ENCODE data around the gene GRB2.
"Not testable (repeated sequence)": the region's sequence is repeated elsewhere in the genome, so short reads cannot be mapped to it uniquely, and the experiment has no call there.

Gene GRB2

GRCh38 chr17:75384751-75385150, 20.7 kb downstream of the GRB2 start:
- DNase-seq = no peak

GRCh38 chr17:75383842-75384195, 21.7 kb downstream of the GRB2 start:
- no peak for DNase-seq

GRCh38 chr17:75380750-75381149, 24.7 kb downstream of the GRB2 start:
- DNase-seq = no peak

GRCh38 chr17:75380315-75380714, 25.2 kb downstream of the GRB2 start:
- no peak for DNase-seq

GRCh38 chr17:75379426-75379825, 26.1 kb downstream of the GRB2 start:
- not testable (repeated sequence) for DNase-seq

DNA sequence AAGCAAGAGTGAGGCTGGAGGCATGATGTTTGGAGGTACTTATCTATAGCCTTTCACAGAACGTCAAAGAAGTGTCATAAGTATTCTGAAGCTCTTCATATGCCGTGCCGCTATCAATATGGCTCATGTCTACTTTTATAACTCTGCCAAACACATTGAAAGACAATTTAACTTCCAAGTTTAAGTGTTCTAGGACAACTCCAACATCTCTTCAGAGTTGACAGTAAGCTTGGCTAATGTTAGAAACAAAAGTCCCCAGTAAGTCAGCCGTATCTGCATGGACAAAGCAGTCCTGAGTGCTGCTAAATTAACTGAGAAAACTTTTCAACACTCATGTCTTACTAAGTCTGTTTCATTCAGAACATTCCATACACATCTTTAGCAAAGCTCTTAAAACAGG, 32.2 kb downstream of the GRB2 start:
- DNase-seq = no peak

GRCh38 chr17:75371981-75372380, 33.5 kb downstream of the GRB2 start:
- DNase-seq = no peak

- peak; percentile 27 for DNase-seq
Measured at GRCh38 chr17:75371339-75371738, 34.1 kb downstream of the GRB2 start.

DNA sequence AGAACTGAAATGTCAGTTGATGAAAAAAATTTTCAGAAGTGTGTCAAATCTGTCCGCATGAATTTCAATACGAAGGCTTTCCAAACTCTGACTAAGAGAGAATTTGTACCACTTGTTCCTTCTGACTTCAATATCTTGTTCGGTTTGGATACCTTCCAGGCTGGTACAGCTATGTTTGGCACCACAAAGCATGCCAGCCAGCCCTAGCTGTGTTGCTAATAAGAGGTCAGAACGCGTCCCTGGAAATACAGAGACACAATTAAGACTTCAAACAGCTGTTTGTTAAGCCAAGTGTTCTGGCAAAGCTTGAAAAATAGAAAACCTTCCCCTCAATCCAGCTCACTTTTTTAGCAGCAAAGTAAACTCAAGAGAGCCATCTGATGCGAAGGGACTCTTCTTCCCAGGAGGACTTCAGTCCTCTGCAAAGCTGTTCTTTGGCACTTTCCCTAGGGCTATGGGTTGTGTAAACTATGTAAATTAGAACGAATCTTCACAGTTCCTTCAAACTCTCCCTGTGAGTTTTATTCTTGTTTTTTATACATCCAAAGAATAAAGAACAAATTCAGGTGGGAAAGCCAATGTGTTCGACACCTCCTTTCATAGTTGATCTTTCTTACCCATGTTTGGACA, 35.1 kb downstream of the GRB2 start:
- DNase-seq = no peak

GRCh38 chr17:75367838-75368789, 37.4 kb downstream of the GRB2 start:
- DNase-seq = not testable (repeated sequence)

DNA sequence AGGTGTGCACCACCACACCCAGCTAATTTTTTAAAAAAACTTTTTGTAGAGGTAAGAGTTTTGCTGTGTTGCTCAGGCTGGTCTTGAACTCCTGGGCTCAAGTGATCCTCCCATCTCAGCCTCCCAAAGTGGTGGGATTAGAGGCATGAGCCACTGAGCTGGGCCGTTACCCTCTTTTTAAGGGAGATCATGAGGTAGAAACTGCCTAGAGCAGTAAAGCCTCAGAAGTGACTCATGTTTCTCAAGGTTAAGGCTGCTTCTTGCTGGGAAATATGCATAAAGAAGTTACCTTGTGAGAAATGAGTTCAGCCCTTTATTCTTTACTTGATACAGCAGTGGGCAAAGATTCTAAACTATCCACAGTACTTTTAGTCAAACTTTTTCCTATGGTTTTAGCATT, 38.2 kb downstream of the GRB2 start:
- no peak for DNase-seq

DNA sequence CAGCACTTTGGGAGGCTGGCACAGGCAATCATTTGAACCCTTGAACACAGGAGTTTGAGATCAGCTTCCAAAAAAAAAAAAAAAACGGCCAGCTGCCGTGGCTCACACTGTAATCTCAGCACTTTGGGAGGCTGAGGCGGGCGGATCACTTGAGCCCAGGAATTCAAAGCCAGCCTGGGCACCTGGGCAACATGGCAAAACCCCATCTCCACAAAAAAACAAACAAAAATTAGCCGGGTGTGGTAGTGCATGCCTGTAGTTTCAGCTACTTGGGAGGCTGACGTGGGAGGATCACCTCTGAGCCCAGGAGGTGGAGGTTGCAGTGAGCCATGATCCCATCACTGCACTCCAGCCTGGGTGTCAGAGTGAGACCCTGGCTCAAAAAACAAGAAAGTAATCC, 39.0 kb downstream of the GRB2 start:
- no peak for DNase-seq

GRCh38 chr17:75365931-75366275, 39.6 kb downstream of the GRB2 start:
- DNase-seq = no peak

- DNase-seq = no peak
Measured at GRCh38 chr17:75365009-75365930, 40.2 kb downstream of the GRB2 start.

DNA sequence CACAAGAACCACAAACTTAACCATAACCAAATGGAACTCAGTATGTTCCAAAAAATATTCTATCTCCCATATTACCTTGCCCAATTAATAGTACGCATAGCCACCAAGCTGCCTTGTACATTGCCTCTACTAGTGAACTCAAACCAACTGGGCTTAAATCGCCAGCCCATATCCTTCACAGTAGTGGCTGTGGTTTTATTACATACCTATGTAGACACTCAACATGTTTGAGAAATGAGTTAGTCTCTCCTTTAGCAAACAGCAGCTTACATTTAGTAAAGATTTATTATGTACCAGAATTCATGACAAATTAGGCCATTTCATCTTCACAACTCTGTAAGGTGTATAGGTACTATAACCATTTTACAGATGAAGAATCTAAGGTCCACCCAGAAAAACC, 41.4 kb downstream of the GRB2 start:
- no peak for DNase-seq

- no peak for DNase-seq
Measured at GRCh38 chr17:75361996-75362395, 43.5 kb downstream of the GRB2 start.

DNA sequence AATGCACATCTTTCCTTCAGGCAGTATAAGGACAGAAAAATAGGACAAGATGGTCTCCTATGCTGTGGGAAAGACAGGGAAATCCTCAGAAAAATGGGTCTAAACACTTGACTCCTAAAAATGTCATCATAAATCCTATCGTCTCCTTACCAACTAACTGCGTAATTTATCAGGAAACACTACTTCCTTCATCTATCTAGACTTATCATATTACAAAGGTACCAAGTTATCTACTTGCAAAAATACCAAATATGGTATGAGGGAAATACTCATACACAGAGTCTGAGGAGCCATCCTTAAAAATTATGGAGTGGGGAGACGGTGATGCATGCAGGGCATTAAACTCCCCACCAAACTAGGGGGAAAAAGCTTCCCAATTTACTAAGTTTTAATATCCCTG, 44.1 kb downstream of the GRB2 start:
- DNase-seq = no peak

- DNase-seq = no peak
Measured at GRCh38 chr17:75356260-75356937, 49.1 kb downstream of the GRB2 start.

DNA sequence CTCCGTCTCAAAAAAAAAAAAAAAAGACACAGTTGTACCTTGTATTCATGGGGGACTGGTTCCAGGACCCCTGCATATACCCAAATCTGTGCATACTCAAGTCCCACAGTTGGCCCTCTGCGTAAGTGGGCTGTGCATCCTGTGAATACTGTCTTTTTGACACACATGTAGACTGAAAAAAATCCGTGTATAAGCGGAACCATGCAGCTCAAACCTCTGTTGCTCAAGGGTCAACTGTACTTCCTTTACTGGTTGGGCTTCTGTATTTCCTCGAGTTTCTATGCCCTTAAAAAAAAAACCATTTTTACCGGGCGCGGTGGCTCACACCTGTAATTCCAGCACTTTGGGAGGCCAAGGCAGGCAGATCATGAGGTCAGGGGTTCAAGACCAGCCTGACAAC, 52.3 kb downstream of the GRB2 start:
- DNase-seq = no peak

- no peak for DNase-seq
Measured at GRCh38 chr17:75352079-75352569, 53.4 kb downstream of the GRB2 start.

DNA sequence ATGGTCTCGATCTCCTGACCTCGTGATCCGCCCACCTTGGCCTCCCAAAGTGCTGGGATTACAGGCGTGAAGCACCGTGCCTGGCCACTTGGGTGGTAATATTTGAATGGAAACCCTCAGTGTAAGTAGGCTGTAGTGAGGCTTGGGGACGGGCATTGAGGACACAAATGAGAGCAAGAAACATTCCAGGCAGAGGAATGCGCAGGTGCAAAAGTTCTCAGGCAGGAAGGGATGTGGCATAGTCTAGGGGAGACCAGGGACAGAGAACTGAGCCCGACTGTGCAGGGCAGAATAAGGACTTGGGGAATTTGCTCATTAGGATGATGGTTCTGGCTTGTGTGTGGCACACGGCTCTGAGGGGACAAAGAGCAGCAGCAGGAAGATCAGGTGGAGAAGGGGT, 54.8 kb downstream of the GRB2 start:
- no peak for DNase-seq

GRCh38 chr17:75350029-75350428, 55.4 kb downstream of the GRB2 start:
- DNase-seq = no peak

DNA sequence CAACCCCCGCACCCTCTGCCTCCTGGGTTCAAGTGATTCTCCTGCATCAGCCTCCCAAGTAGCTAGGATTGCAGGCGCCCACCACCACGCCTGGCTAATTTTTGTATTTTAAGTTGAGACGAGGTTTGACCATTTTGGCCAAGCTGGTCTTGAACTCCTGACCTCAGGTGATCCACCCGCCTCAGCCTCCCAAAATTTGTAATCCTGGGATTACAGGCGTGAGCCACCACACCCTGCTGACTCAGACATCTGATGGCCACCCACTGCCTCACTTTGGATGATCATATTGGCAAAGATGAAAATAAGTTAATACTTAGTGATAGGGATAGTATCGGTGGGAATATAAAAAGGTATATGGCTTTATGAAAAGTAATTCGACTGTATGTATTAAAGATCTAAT, 55.9 kb downstream of the GRB2 start:
- no peak for DNase-seq
